Esophagus squamous epithelium (tissue), 5 donors: ENCODE results near the gene HMX3. TPM values are rescaled to one million over a fixed set of nuclear protein-coding genes. Genes with fewer than 3 reads are reported as not detected.

Source experiments
- DNase-seq: peaks from one replicate; lab custom pipeline; 2025; lab: John Stamatoyannopoulos, UW
- H3K27ac ChIP-seq, 4 donors: fragments of 200-600 bp; sonication (generic); one replicate each; pipeline ENCODE4 v1.5.1; 2016 to 2019; ENCODE audit warnings: mild to moderate bottlenecking in 1 of 4
- H3K27me3 ChIP-seq, 4 donors: fragments of 200-600 bp; sonication (generic); 1 replicate in 3 of 4; 2 replicates in 1 of 4; pipeline versions ENCODE4 v1.5.1 to v1.6.0; 2017 to 2021; ENCODE audit warnings: antibody characterized with exemption in 1 of 4
- H3K36me3 ChIP-seq, 3 donors: fragments of 200-600 bp; sonication (generic); one replicate each; pipeline ENCODE4 v1.5.1; 2016 to 2019
- H3K4me1 ChIP-seq, 3 donors: fragments of 200-600 bp; sonication (generic); one replicate each; pipeline ENCODE4 v1.5.1; 2017 to 2019
- H3K4me3 ChIP-seq, 4 donors: fragments of 200-600 bp; sonication (generic); 1 replicate in 3 of 4; 2 replicates in 1 of 4; pipeline ENCODE4 v1.5.1; 2016 to 2019; ENCODE audit warnings: mild to moderate bottlenecking in 2 of 4, moderate library complexity in 1 of 4
- H3K9me3 ChIP-seq, 3 donors: fragments of 200-600 bp; sonication (generic); one replicate each; pipeline ENCODE4 v1.5.1; 2016 to 2019
- POLR2A ChIP-seq, 4 donors: fragments of 450-650 bp; IDR thresholded peaks; one replicate each; pipeline ENCODE4 v1.6.1; 2017; ENCODE audit warnings: antibody characterized with exemption in 4 of 4, mild to moderate bottlenecking in 4 of 4, moderate library complexity in 3 of 4
- WGBS, 2 donors: methylation state at CpG; one replicate each; pipeline ENCODE4 v1.1.5; 2018; 5-methylcytosine and 5-hydroxymethylcytosine counted together
- intact Hi-C: fragments of 100-400 bp; cut with DNase I; formaldehyde crosslinking; loops from one replicate; pipeline ENCODE4 v1.15.0; 2022
- total RNA-seq, 4 donors: library from RNA; depleted of rRNA; stranded (reverse); fragments of >200 nt; gene quantifications; one replicate each; pipeline ENCODE4 v1.1.0, GENCODE V29; 2016
- TF ChIP-seq, protein P1 (sequence below), 6 experiments: fragments of 450-650 bp in 4 of 6; fragments of 200-600 bp in 2 of 6; sonication (generic) in 2 of 6; IDR thresholded peaks; one replicate each; pipeline ENCODE4 v1.5.1; 2016 to 2019; ENCODE audit warnings: antibody characterized with exemption in 6 of 6, mild to moderate bottlenecking in 4 of 6, moderate library complexity in 4 of 6
- donor health status: DM: yes; HTN: yes; CAD: no.

The HMX3 gene
- total RNA-seq, 4 donors from 2014 or later: not detected

DNA sequence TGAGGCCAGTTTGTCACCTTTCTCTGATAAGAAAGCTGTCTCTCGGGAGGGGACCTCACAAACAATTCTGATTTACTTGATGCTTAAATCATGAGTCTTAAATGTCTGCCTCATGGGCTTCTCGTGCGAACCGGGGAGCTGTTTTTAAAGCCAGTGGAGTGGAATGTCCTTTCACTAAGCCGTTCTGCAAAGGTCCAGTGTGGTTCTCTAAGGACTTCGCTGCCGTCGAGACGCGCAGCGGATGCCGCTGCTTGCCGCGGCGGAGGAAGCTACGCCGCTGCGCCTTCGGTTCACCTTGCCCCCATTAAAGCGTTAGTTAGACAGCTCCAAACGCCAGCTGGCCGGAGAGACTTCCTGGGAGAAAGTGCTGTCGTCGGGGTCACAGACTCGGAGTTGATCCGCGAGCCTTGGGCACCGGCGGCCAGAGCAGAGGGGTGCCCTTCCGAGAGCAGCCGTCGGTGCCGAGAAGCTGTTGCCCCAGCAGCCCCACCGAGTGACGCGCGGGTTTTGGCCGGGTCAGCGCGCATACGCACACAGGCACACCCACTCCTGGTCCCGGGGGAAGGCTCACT is 1.3 kb upstream of the HMX3 start:
- H3K4me3 ChIP-seq: peak overlapping the region in 1 of 4 donors; percentile 61

DNA sequence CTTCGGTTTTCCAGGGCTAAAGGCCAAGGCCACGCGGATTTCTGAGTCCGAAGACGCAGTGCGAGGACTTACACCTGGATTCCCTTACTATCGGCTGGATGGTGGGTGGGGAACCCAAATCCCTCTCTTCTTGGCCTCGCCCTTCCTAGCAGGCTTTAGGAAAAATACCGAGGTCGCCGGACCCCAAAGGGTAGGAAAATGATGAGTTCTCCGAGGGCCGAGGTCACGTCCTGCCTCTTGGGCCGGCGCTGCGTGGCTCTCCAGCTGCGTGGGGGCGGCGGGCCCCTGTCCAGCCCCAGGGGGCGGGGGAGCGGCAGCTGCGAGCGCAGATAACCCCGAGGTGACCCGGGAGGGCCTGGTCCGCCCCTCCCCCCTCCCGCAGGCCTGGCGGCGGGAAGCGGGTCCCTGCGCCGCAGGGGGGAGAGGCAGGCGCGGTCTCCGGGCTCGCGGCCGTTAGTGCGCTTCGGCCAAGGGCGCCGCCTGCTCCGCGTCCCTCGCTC is 805 bp upstream of the HMX3 start:
- intact Hi-C loops: loop anchor here (10.0 kb wide), 1 partner anchor 230 kb away; no protein-coding TSS in a partner anchor
- Histone ChIP-seq H3K4me1 (peaks cover 48 to 64% (median 51%) of the 10 kb centered on the region in 3 donors), H3K27me3 (peaks cover 56 to 100% (median 67%) of the 10 kb centered on the region in 4 donors), H3K4me3 (peak overlapping the region in 3 of 4 donors; percentile 27 to 61 (median 46)), H3K36me3 (no peaks in the 10 kb centered on the region), H3K9me3 (no peaks in the 10 kb centered on the region), H3K27ac (no peak overlapping the region)
- 2% methylated on average over 8 to 9 of the region's 46 CpGs for WGBS, 2 donors
- TF ChIP-seq, protein P1, sequence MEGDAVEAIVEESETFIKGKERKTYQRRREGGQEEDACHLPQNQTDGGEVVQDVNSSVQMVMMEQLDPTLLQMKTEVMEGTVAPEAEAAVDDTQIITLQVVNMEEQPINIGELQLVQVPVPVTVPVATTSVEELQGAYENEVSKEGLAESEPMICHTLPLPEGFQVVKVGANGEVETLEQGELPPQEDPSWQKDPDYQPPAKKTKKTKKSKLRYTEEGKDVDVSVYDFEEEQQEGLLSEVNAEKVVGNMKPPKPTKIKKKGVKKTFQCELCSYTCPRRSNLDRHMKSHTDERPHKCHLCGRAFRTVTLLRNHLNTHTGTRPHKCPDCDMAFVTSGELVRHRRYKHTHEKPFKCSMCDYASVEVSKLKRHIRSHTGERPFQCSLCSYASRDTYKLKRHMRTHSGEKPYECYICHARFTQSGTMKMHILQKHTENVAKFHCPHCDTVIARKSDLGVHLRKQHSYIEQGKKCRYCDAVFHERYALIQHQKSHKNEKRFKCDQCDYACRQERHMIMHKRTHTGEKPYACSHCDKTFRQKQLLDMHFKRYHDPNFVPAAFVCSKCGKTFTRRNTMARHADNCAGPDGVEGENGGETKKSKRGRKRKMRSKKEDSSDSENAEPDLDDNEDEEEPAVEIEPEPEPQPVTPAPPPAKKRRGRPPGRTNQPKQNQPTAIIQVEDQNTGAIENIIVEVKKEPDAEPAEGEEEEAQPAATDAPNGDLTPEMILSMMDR (IDR thresholded peaks at IDR 0.05): no peak
- DNase-seq: no peak

More for the DNA sequence above, 1.3 kb upstream of the HMX3 start:
- H3K4me1 ChIP-seq: peaks cover 44 to 59% (median 50%) of the 10 kb centered on the region in 3 donors
- WGBS, 2 donors: 5 to 20% methylated on average over 1 to 7 of the region's 42 CpGs
- H3K27me3 ChIP-seq: peaks cover 52 to 100% (median 61%) of the 10 kb centered on the region in 4 donors
- no peaks in the 10 kb centered on the region for H3K9me3 ChIP-seq
- no peak overlapping the region for H3K27ac ChIP-seq
- DNase-seq: no peak
- TF ChIP-seq, protein P1 (IDR thresholded peaks at IDR 0.05): no peak
- no peak for TF ChIP-seq POLR2A (IDR thresholded peaks at IDR 0.05)
- no peaks in the 10 kb centered on the region for H3K36me3 ChIP-seq
- intact Hi-C loops: loop anchor here (10.0 kb wide), 1 partner anchor 230 kb away; no protein-coding TSS in a partner anchor

DNA sequence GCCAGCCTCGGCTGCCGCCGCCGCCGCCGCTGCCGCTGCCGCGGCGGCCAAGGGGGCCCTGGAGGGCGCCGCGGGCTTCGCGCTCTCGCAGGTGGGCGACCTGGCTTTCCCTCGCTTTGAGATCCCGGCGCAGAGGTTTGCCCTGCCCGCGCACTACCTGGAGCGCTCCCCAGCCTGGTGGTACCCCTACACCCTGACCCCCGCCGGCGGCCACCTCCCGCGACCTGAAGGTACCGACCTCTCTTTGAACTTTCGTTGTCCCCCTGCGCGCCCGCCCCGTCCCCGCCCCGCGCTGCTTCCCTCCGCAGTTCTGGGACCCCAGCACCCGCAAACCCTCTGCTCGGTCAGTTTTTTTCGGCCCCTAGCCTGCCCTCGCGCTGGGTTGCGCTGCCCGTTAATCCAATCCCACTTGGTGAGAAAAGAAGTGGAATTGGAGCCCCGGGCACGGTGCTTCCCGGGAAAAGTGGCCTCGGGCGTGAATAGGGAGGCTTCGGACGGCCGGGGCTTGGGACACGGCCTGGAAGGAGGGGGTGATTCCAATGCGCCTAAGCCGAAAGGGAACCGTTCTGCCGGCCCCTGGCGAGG is 543 bp downstream of the HMX3 start:
- Histone ChIP-seq H3K9me3 (no peaks in the 10 kb centered on the region), H3K4me1 (peaks cover 52 to 71% (median 56%) of the 10 kb centered on the region in 3 donors), H3K36me3 (no peaks in the 10 kb centered on the region), H3K4me3 (peak overlapping the region in 2 of 4 donors; percentile 46 to 61), H3K27me3 (peaks cover 61 to 100% (median 79%) of the 10 kb centered on the region in 4 donors), H3K27ac (no peak overlapping the region)
- intact Hi-C loops: loop anchor here (10.0 kb wide), 1 partner anchor 228 kb away; no protein-coding TSS in a partner anchor
- no peak for DNase-seq
- no peak for TF ChIP-seq POLR2A (IDR thresholded peaks at IDR 0.05)
- TF ChIP-seq, protein P1 (IDR thresholded peaks at IDR 0.05): no peak
- 3 to 4% methylated on average over 5 to 25 of the region's 59 CpGs for whole genome bisulfite sequencing, 2 donors

DNA sequence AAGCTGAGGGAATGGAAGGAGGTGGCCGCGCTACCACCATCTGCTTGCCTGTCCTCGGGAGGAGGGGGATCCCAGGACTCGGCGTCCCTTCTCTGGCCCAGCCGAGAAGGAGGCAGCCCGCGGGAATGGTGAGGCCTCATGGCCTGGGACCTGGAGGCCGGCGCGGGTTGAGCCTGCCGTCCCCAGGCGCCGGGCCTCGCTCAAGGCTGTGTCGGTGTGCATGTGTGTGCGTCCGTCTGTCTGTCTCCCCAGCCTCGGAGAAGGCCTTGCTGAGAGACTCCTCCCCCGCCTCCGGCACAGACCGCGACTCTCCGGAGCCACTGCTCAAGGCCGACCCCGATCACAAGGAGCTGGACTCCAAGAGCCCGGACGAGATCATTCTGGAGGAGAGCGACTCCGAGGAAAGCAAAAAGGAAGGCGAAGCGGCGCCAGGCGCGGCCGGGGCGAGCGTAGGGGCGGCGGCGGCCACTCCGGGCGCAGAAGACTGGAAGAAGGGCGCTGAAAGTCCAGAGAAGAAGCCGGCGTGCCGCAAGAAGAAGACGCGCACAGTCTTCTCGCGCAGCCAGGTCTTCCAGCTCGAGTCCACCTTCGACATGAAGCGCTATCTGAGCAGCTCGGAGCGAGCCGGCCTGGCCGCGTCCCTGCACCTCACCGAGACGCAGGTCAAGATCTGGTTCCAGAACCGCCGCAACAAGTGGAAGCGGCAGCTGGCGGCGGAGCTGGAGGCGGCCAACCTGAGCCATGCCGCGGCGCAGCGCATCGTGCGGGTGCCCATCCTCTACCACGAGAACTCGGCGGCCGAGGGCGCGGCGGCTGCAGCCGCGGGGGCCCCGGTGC is 1.3 kb downstream of the HMX3 start:
- H3K27ac ChIP-seq: no peak overlapping the region
- H3K27me3 ChIP-seq: peaks cover 61 to 100% (median 83%) of the 10 kb centered on the region in 4 donors
- DNase-seq: no peak
- 4 to 40% methylated on average over 1 to 17 of the region's 83 CpGs for WGBS, 2 donors
- no peaks in the 10 kb centered on the region for H3K36me3 ChIP-seq
- intact Hi-C loops: loop anchor here (10.0 kb wide), 1 partner anchor 228 kb away; no protein-coding TSS in a partner anchor
- peak overlapping the region in 3 of 4 donors; percentile 13 to 61 (median 46) for H3K4me3 ChIP-seq
- no peaks in the 10 kb centered on the region for H3K9me3 ChIP-seq
- TF ChIP-seq, protein P1 (IDR thresholded peaks at IDR 0.05): no peak
- no peak for TF ChIP-seq POLR2A (IDR thresholded peaks at IDR 0.05)
- peaks cover 52 to 71% (median 56%) of the 10 kb centered on the region in 3 donors for H3K4me1 ChIP-seq
